SU-DHL-6 (cell line): ENCODE data around the gene SLC25A19.

Experiments used
- H2AFZ ChIP-seq: fragments of 200-600 bp; sonication (generic); 2 replicates; pipeline ENCODE4 v1.6.1; 2014; ENCODE audit warnings: low read depth, mild to moderate bottlenecking, moderate library complexity, mixed read lengths, antibody characterized with exemption, low read length; ENCODE audit not compliant: severe bottlenecking
- H3F3A ChIP-seq: fragments of 200-600 bp; shearing (Covaris generic); 2 replicates; pipeline ENCODE4 v1.6.0; 2016; ENCODE audit warnings: antibody characterized with exemption, mild to moderate bottlenecking; ENCODE audit not compliant: insufficient read depth
- H3K27ac ChIP-seq: fragments of 200-600 bp; sonication (generic); 2 replicates; pipeline ENCODE4 v1.5.1; 2016; ENCODE audit warnings: low read depth, mild to moderate bottlenecking, low read length, moderate library complexity, mixed read lengths
- H3K27me3 ChIP-seq: fragments of 200-600 bp; sonication (generic), shearing (Covaris generic); 2 replicates; pipeline ENCODE4 v1.6.0; 2014; ENCODE audit warnings: mild to moderate bottlenecking, low read length
- H3K36me3 ChIP-seq: fragments of 200-600 bp; sonication (generic); 2 replicates; pipeline ENCODE4 v1.6.1; 2014; ENCODE audit warnings: mild to moderate bottlenecking, low read length, mixed read lengths
- H3K4me2 ChIP-seq: fragments of 300-600, 200-600 bp; shearing (Covaris generic), sonication (generic); 2 replicates; pipeline ENCODE4 v1.6.0; 2014; ENCODE audit warnings: low read length, low read depth, mild to moderate bottlenecking; ENCODE audit not compliant: poor library complexity, severe bottlenecking
- H3K4me3 ChIP-seq: fragments of 200-600 bp; sonication (generic); 2 replicates; pipeline ENCODE4 v1.5.1; 2014; ENCODE audit warnings: antibody characterized with exemption, low read length, mild to moderate bottlenecking, mixed read lengths; ENCODE audit not compliant: insufficient read depth, poor library complexity, severe bottlenecking
- H3K79me2 ChIP-seq: fragments of 200-600 bp; sonication (generic); 2 replicates; pipeline ENCODE4 v1.6.1; 2014; ENCODE audit warnings: mild to moderate bottlenecking, low read length, moderate library complexity; ENCODE audit not compliant: insufficient read depth
- H3K9ac ChIP-seq: fragments of 200-600 bp; sonication (generic); 2 replicates; pipeline ENCODE4 v1.7.0; 2014; ENCODE audit warnings: mild to moderate bottlenecking, low read length
- H3K9me2 ChIP-seq: fragments of 200-600 bp; sonication (generic); replicated peaks from 2 replicates; pipeline ENCODE4 v1.6.1; 2014; ENCODE audit warnings: low read length; ENCODE audit not compliant: insufficient read depth
- H3K9me3 ChIP-seq: fragments of 200-600 bp; sonication (generic); 2 replicates; pipeline ENCODE4 v1.6.1; 2014; ENCODE audit warnings: low read length, mixed read lengths; ENCODE audit not compliant: insufficient read depth
- H4K20me1 ChIP-seq: fragments of 200-600 bp; sonication (generic); 2 replicates; pipeline ENCODE4 v1.6.1; 2014; ENCODE audit warnings: low read depth, mild to moderate bottlenecking, antibody characterized with exemption, low read length, moderate library complexity, mixed read lengths
- CTCF ChIP-seq: fragments of 200-600 bp; sonication (generic); IDR thresholded peaks from one replicate; pipeline ENCODE4 v1.5.1; 2017; ENCODE audit warnings: antibody characterized with exemption, mild to moderate bottlenecking, low read length, moderate library complexity; ENCODE audit not compliant: insufficient read depth, poor library complexity, severe bottlenecking
- EZH2phosphoT487 ChIP-seq: fragments of 200-600 bp; sonication (generic), shearing (Covaris generic); conservative IDR thresholded peaks from 2 replicates; pipeline ENCODE4 v1.6.1; 2018; ENCODE audit warnings: mild to moderate bottlenecking, antibody characterized with exemption, low read length, moderate library complexity, mixed read lengths

The SLC25A19 gene

GRCh38 chr17:75289115-75289831 lies at the start of gene SLC25A19:
SLC25A19 (minus strand) TSS chr17:75289433; CDS start chr17:75286764, 2,669 bp downstream.
- H3K9me3 ChIP-seq, result no peaks in the 10 kb centered on the region
- H3K4me2 ChIP-seq, result peak within 1 kb of the TSS; percentile 99
- H3K79me2 ChIP-seq, result peaks cover 31% of the 10 kb centered on the region
- H4K20me1 ChIP-seq, result no peaks in the 10 kb centered on the region
- H3K9ac ChIP-seq, result peak within 1 kb of the TSS; percentile 82
- peaks cover 38% of the 10 kb centered on the region for H3F3A ChIP-seq
- H3K27ac ChIP-seq, result peak within 1 kb of the TSS; percentile 93
- no peaks in the 10 kb centered on the region for H3K27me3 ChIP-seq
- no peaks in the 10 kb centered on the region for H3K9me2 ChIP-seq
- peaks cover 11% of the 10 kb centered on the region; the same call in 1 of the 2 replicates for H3K36me3 ChIP-seq
- H2AFZ ChIP-seq, result peak within 1 kb of the TSS; percentile 59
- TF ChIP-seq CTCF (peak; percentile 10), EZH2phosphoT487 (no peak)
- peak within 1 kb of the TSS; percentile 90 for H3K4me3 ChIP-seq

- no peaks in the 10 kb centered on the region for H3K36me3 ChIP-seq
- H3K9me2 ChIP-seq, result no peaks in the 10 kb centered on the region
- peaks cover 59% of the 10 kb centered on the region for H3F3A ChIP-seq
- TF ChIP-seq CTCF (no peak), EZH2phosphoT487 (no peak)
- H3K9ac ChIP-seq, result peak overlapping the region; percentile 30; the same call in 1 of the 2 replicates
- H3K4me2 ChIP-seq, result peak overlapping the region; percentile 64
- H4K20me1 ChIP-seq, result peaks cover 4% of the 10 kb centered on the region; the same call in 1 of the 2 replicates
- H3K9me3 ChIP-seq, result no peaks in the 10 kb centered on the region
- H3K27me3 ChIP-seq, result no peaks in the 10 kb centered on the region
- H2AFZ ChIP-seq, result no peak overlapping the region
- H3K79me2 ChIP-seq, result peaks cover 91% of the 10 kb centered on the region
- peak overlapping the region; percentile 7 for H3K4me3 ChIP-seq
- peak overlapping the region; percentile 88 for H3K27ac ChIP-seq
Measured at GRCh38 chr17:75338335-75338734, 49.1 kb upstream of the SLC25A19 start.

- no peak overlapping the region for H3K9ac ChIP-seq
- H2AFZ ChIP-seq, result no peak overlapping the region
- no peaks in the 10 kb centered on the region for H3K9me2 ChIP-seq
Measured at GRCh38 chr17:75335315-75335714, 46.1 kb upstream of the SLC25A19 start.

More at GRCh38 chr17:75335315-75335714, 46.1 kb upstream of the SLC25A19 start:
- peaks cover 7% of the 10 kb centered on the region; the same call in 1 of the 2 replicates for H4K20me1 ChIP-seq
- H3F3A ChIP-seq, result peaks cover 35% of the 10 kb centered on the region
- H3K4me3 ChIP-seq, result no peak overlapping the region
- no peak for TF ChIP-seq CTCF
- TF ChIP-seq EZH2phosphoT487, result no peak
- H3K27me3 ChIP-seq, result no peaks in the 10 kb centered on the region
- peaks cover 14% of the 10 kb centered on the region; the same call in 1 of the 2 replicates for H3K36me3 ChIP-seq
- no peak overlapping the region for H3K27ac ChIP-seq
- H3K79me2 ChIP-seq, result peaks cover 91% of the 10 kb centered on the region
- no peaks in the 10 kb centered on the region for H3K9me3 ChIP-seq
- H3K4me2 ChIP-seq, result no peak overlapping the region
